ENCODE measurements around the gene CLPSL2.

CLPSL2 gene

GRCh38 chr6:35790683-35791082 lies 14.3 kb downstream of the CLPSL2 start:
- Histone ChIP-seq H3K4me1 (ENCODE audit: low read depth, poor library complexity, severe bottlenecking) (no peaks in the 10 kb centered on the region), H3K9ac (no peak overlapping the region), H2AFZ (ENCODE audit: low read depth) (no peak overlapping the region), H3K4me2 (no peak overlapping the region), H3K36me3 (ENCODE audit: insufficient read depth) (no peaks in the 10 kb centered on the region), H4K20me1 (ENCODE audit: insufficient read depth) (no peaks in the 10 kb centered on the region), H3K27me3 (ENCODE audit: insufficient read depth, low read depth) (no peaks in the 10 kb centered on the region), H3K79me2 (ENCODE audit: insufficient read depth, low read depth) (no peaks in the 10 kb centered on the region), H3K4me3 (IDR thresholded peaks at IDR 0.05; ENCODE audit: insufficient read depth, low read depth, low read length) (no peak overlapping the region), H3K27ac (no peak overlapping the region)
- TF ChIP-seq CTCF (conservative IDR thresholded peaks at IDR 0.05; ENCODE audit: low read depth, low read length), result no peak

- no peak overlapping the region for H3K4me2 ChIP-seq
- no peaks in the 10 kb centered on the region for H3K27me3 ChIP-seq (ENCODE audit: insufficient read depth, low read depth)
- H3K36me3 ChIP-seq (ENCODE audit: insufficient read depth), result no peaks in the 10 kb centered on the region
- no peak overlapping the region for H3K27ac ChIP-seq
- no peaks in the 10 kb centered on the region for H3K79me2 ChIP-seq (ENCODE audit: insufficient read depth, low read depth)
- no peak overlapping the region for H2AFZ ChIP-seq (ENCODE audit: low read depth)
- no peaks in the 10 kb centered on the region for H4K20me1 ChIP-seq (ENCODE audit: insufficient read depth)
- no peaks in the 10 kb centered on the region for H3K4me1 ChIP-seq (ENCODE audit: low read depth, poor library complexity, severe bottlenecking)
- H3K4me3 ChIP-seq (IDR thresholded peaks at IDR 0.05; ENCODE audit: insufficient read depth, low read depth, low read length), result no peak overlapping the region
- H3K9ac ChIP-seq, result no peak overlapping the region
- no peak for TF ChIP-seq CTCF (conservative IDR thresholded peaks at IDR 0.05; ENCODE audit: low read depth, low read length)
These were observed 18.4 kb downstream of the CLPSL2 start for GRCh38 chr6:35794536-35795452.

DNA sequence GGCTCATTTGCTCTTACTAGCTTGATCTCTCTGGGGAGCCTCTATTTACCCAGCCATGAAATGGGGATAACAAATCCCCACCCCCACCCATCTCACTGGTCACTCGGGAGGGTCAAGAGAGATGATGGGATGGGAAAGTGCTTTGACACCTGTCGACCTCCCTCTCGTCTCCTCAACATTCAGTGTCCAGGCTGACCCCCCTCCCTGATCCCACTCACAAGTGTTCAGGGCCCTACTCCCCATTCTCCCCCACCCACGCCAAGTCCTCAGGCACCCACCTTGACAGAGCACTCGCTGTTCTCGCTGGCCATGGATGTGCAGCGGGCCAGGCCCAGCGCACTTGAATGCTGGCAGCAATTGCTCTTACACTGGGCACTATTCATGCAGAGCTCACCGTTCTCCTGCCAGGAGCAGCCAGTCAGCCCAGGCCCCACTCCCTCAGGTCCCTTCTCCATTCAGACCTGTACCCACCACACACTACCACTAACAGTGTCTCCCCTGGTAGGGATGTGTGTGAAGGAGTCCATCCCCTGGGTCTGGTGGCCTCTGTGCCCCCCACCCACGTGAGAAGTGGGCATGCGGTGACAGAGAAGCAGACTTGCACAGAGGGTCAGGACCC lies 19.2 kb downstream of the CLPSL2 start:
- Histone ChIP-seq H3K79me2 (ENCODE audit: insufficient read depth, low read depth) (no peaks in the 10 kb centered on the region), H3K4me2 (no peak overlapping the region), H3K4me3 (IDR thresholded peaks at IDR 0.05; ENCODE audit: insufficient read depth, low read depth, low read length) (no peak overlapping the region), H3K27ac (no peak overlapping the region), H3K9ac (no peak overlapping the region), H4K20me1 (ENCODE audit: insufficient read depth) (no peaks in the 10 kb centered on the region), H3K36me3 (ENCODE audit: insufficient read depth) (no peaks in the 10 kb centered on the region), H3K4me1 (ENCODE audit: low read depth, poor library complexity, severe bottlenecking) (no peaks in the 10 kb centered on the region), H2AFZ (ENCODE audit: low read depth) (no peak overlapping the region), H3K27me3 (ENCODE audit: insufficient read depth, low read depth) (no peaks in the 10 kb centered on the region)
- TF ChIP-seq CTCF (conservative IDR thresholded peaks at IDR 0.05; ENCODE audit: low read depth, low read length), result no peak

DNA sequence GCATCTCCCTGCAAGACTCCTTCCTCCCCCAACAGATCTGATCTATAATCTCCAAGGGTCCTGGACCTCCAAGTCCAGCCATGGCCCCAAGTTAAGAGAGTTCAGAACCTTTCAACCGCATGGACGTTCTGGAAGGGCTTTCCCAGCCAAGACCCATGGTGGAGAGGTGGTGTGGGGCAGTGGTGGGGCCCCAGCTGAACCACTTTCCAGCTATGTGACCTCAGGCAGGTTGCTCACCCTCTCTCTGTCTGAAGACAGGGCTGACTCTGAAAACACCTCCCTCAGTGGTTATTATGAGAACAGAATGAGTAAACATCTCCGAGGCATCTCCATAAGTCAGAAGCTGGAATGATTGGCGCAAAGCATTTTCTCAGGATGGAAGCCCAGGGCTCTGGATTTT lies 19.8 kb downstream of the CLPSL2 start:
- Histone ChIP-seq H3K9ac (no peak overlapping the region), H3K36me3 (ENCODE audit: insufficient read depth) (no peaks in the 10 kb centered on the region), H4K20me1 (ENCODE audit: insufficient read depth) (no peaks in the 10 kb centered on the region), H2AFZ (ENCODE audit: low read depth) (no peak overlapping the region), H3K27ac (no peak overlapping the region), H3K4me3 (IDR thresholded peaks at IDR 0.05; ENCODE audit: insufficient read depth, low read depth, low read length) (no peak overlapping the region), H3K27me3 (ENCODE audit: insufficient read depth, low read depth) (no peaks in the 10 kb centered on the region), H3K4me1 (ENCODE audit: low read depth, poor library complexity, severe bottlenecking) (no peaks in the 10 kb centered on the region), H3K79me2 (ENCODE audit: insufficient read depth, low read depth) (no peaks in the 10 kb centered on the region), H3K4me2 (no peak overlapping the region)
- TF ChIP-seq CTCF (conservative IDR thresholded peaks at IDR 0.05; ENCODE audit: low read depth, low read length), result no peak
